HEK293 (cell line): ENCODE results near the gene NLRC4.

Experiments used
- BCL6B ChIP-seq: fragments of 450-650 bp; formaldehyde crosslinking; IDR thresholded peaks from 2 replicates; pipeline ENCODE4 v1.5.1; 2017; ENCODE audit warnings: missing biosample characterization, missing genetic modification characterization
- CTCF ChIP-seq: fragments of 450-650 bp; formaldehyde crosslinking; IDR thresholded peaks from 2 replicates; pipeline ENCODE4 v1.5.1; 2016; ENCODE audit warnings: missing biosample characterization, missing genetic modification characterization
- KLF8 ChIP-seq: fragments of 450-650 bp; formaldehyde crosslinking; IDR thresholded peaks from 2 replicates; pipeline ENCODE4 v1.5.1; 2016; ENCODE audit warnings: missing biosample characterization, missing genetic modification characterization
- ZNF184 ChIP-seq: fragments of 450-650 bp; IDR thresholded peaks from 2 replicates; pipeline ENCODE4 v1.5.1; 2018; ENCODE audit warnings: missing biosample characterization, mild to moderate bottlenecking, missing genetic modification characterization
- ZNF292 ChIP-seq: fragments of 450-650 bp; formaldehyde crosslinking; IDR thresholded peaks from 2 replicates; pipeline ENCODE4 v1.5.1; 2016; ENCODE audit warnings: low read depth, missing biosample characterization, missing genetic modification characterization, borderline replicate concordance
- ZNF335 ChIP-seq: fragments of 450-650 bp; formaldehyde crosslinking; conservative IDR thresholded peaks from 2 replicates; pipeline ENCODE4 v1.5.1; 2016; ENCODE audit warnings: missing biosample characterization, missing genetic modification characterization

- TF ChIP-seq CTCF (tag by site-specific recombination) (no peak), KLF8 (tag by site-specific recombination) (no peak), ZNF184 (tag by site-specific recombination) (no peak), ZNF335 (tag by site-specific recombination) (no peak), ZNF292 (no peak), BCL6B (no peak)
Measured at GRCh38 chr2:32192418-32192817, 72.3 kb downstream of the NLRC4 start.
